Measurements from ENCODE around the gene PEAK1.

- TF ChIP-seq CBFB (IDR thresholded peaks at IDR 0.05; ENCODE audit: low read depth) (no peak), TARDBP (IDR thresholded peaks at IDR 0.05; ENCODE audit: borderline replicate concordance) (no peak), NFXL1 (IDR thresholded peaks at IDR 0.05; ENCODE audit: borderline replicate concordance) (no peak), EZH2 (IDR thresholded peaks at IDR 0.05; ENCODE audit: borderline replicate concordance, control insufficient read depth, low read depth, low read length) (no peak), POLR2A (IDR thresholded peaks at IDR 0.05; ENCODE audit: low read depth, low read length) (no peak)
Measured at GRCh38 chr15:77421370-77421700, 1.4 kb upstream of the PEAK1 start.

Measured in GM12878 (cell line).